ENCODE results near the gene CDKAL1.

DNA sequence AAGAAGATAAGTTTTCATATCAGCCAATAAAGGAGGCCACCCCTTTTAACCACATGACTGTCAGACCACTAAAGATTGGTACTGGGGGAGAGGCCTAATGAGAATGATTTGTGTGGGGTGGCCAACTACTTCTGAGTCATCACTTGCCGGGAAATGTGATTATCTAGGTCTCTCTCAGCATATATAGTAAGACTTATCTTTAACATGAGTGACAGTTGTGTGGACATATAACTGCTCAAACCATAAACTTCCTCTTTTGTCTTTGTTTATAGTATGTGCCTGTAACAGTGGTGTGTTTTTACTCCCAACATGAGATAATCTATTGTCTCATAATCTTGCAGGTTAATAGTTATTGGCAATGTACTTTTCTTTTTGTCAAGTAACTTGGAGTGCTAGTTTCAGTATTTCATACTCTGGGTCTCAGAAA is 312.4 kb downstream of the CDKAL1 start:
- TF ChIP-seq POLR2A (IDR thresholded peaks at IDR 0.05; ENCODE audit: low read length) (no peak), MYC (IDR thresholded peaks at IDR 0.05; ENCODE audit: borderline replicate concordance, low read length) (no peak), EP300 (IDR thresholded peaks at IDR 0.05) (no peak), CHD2 (IDR thresholded peaks at IDR 0.05; ENCODE audit: low read length, partially characterized antibody) (no peak)
- TF ChIP-seq, protein P1, sequence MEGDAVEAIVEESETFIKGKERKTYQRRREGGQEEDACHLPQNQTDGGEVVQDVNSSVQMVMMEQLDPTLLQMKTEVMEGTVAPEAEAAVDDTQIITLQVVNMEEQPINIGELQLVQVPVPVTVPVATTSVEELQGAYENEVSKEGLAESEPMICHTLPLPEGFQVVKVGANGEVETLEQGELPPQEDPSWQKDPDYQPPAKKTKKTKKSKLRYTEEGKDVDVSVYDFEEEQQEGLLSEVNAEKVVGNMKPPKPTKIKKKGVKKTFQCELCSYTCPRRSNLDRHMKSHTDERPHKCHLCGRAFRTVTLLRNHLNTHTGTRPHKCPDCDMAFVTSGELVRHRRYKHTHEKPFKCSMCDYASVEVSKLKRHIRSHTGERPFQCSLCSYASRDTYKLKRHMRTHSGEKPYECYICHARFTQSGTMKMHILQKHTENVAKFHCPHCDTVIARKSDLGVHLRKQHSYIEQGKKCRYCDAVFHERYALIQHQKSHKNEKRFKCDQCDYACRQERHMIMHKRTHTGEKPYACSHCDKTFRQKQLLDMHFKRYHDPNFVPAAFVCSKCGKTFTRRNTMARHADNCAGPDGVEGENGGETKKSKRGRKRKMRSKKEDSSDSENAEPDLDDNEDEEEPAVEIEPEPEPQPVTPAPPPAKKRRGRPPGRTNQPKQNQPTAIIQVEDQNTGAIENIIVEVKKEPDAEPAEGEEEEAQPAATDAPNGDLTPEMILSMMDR (IDR thresholded peaks at IDR 0.05), result no peak
- TF ChIP-seq, protein P2, sequence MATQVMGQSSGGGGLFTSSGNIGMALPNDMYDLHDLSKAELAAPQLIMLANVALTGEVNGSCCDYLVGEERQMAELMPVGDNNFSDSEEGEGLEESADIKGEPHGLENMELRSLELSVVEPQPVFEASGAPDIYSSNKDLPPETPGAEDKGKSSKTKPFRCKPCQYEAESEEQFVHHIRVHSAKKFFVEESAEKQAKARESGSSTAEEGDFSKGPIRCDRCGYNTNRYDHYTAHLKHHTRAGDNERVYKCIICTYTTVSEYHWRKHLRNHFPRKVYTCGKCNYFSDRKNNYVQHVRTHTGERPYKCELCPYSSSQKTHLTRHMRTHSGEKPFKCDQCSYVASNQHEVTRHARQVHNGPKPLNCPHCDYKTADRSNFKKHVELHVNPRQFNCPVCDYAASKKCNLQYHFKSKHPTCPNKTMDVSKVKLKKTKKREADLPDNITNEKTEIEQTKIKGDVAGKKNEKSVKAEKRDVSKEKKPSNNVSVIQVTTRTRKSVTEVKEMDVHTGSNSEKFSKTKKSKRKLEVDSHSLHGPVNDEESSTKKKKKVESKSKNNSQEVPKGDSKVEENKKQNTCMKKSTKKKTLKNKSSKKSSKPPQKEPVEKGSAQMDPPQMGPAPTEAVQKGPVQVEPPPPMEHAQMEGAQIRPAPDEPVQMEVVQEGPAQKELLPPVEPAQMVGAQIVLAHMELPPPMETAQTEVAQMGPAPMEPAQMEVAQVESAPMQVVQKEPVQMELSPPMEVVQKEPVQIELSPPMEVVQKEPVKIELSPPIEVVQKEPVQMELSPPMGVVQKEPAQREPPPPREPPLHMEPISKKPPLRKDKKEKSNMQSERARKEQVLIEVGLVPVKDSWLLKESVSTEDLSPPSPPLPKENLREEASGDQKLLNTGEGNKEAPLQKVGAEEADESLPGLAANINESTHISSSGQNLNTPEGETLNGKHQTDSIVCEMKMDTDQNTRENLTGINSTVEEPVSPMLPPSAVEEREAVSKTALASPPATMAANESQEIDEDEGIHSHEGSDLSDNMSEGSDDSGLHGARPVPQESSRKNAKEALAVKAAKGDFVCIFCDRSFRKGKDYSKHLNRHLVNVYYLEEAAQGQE (IDR thresholded peaks at IDR 0.05), result no peak
- TF ChIP-seq, protein P3, sequence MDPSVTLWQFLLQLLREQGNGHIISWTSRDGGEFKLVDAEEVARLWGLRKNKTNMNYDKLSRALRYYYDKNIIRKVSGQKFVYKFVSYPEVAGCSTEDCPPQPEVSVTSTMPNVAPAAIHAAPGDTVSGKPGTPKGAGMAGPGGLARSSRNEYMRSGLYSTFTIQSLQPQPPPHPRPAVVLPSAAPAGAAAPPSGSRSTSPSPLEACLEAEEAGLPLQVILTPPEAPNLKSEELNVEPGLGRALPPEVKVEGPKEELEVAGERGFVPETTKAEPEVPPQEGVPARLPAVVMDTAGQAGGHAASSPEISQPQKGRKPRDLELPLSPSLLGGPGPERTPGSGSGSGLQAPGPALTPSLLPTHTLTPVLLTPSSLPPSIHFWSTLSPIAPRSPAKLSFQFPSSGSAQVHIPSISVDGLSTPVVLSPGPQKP (IDR thresholded peaks at IDR 0.05; ENCODE audit: low read depth, low read length), result no peak
